Adrenal gland (tissue), 5 donors: Measurements from ENCODE around the gene SRGAP1.

Experiments
- CTCF ChIP-seq, 6 experiments: fragments of 450-650 bp in 4 of 6; fragments of 200-600 bp in 2 of 6; sonication (generic) in 1 of 6; IDR thresholded peaks; 1 replicate in 5 of 6; 2 replicates in 1 of 6; pipeline versions ENCODE4 v1.5.1 to v1.8.0; 2016 to 2021; ENCODE audit warnings: antibody characterized with exemption in 6 of 6, mild to moderate bottlenecking in 2 of 6, moderate library complexity in 1 of 6
- POLR2A ChIP-seq, 2 donors: fragments of 450-650 bp; IDR thresholded peaks; one replicate each; pipeline ENCODE4 v1.6.1; 2017; ENCODE audit warnings: antibody characterized with exemption in 2 of 2, mild to moderate bottlenecking in 2 of 2, moderate library complexity in 1 of 2
- donor health status: DM: no; HTN: no; CAD: no.

GRCh38 chr12:63968673-63969072 is 124.2 kb downstream of the SRGAP1 start:
- TF ChIP-seq POLR2A (IDR thresholded peaks at IDR 0.05) = no peak
- TF ChIP-seq CTCF (IDR thresholded peaks at IDR 0.05) = no peak
